Left lung (tissue), 10 donors: ENCODE data around the gene TNFRSF12A. TPM values are rescaled to one million over a fixed set of nuclear protein-coding genes. Genes with fewer than 3 reads are reported as not detected.
A peak's percentile ranks its signal among the peaks of the same experiment; 100 is the strongest.

Experiments
- ATAC-seq: fragments of 200-7000 bp; cut with Tn5 transposase; one replicate; pipeline ENCODE4 v1.9.1; 2020; ENCODE audit warnings: moderate library complexity
- DNase-seq, 4 donors: peaks; one replicate each; pipeline ENCODE4 v3.0.0-alpha.2; 2013 to 2020
- H3K27ac ChIP-seq, 2 donors: fragments of 200-600 bp; sonication (generic) in 1 of 2; one replicate each; pipeline versions ENCODE4 v1.5.0 to v1.8.0; 2020 to 2021
- H3K27me3 ChIP-seq, 2 donors: fragments of 200-600 bp; sonication (generic) in 1 of 2; one replicate each; pipeline versions ENCODE4 v1.5.0 to v1.8.0; 2020 to 2021
- H3K36me3 ChIP-seq, 2 donors: fragments of 200-600 bp; sonication (generic) in 1 of 2; one replicate each; pipeline versions ENCODE4 v1.5.0 to v1.8.0; 2020 to 2021
- H3K4me1 ChIP-seq, 2 donors: fragments of 200-600 bp; one replicate each; pipeline ENCODE4 v1.8.0; 2021
- H3K4me3 ChIP-seq, 2 donors: fragments of 200-600 bp; sonication (generic) in 1 of 2; one replicate each; pipeline versions ENCODE4 v1.5.0 to v1.8.0; 2020 to 2021; ENCODE audit warnings: mild to moderate bottlenecking in 1 of 2
- H3K9me3 ChIP-seq, 2 donors: fragments of 200-600 bp; sonication (generic) in 1 of 2; one replicate each; pipeline versions ENCODE4 v1.5.0 to v1.8.0; 2020 to 2021
- intact Hi-C, 2 donors: fragments of 100-400 bp; cut with DNase I; formaldehyde crosslinking; loops; one replicate each; pipeline versions ENCODE4 v1.11.2 to v1.14.2; 2022
- polyA plus RNA-seq, 6 donors: library from polyadenylated mRNA; unstranded; fragments of 120-200 nt; gene quantifications; one replicate each; pipeline ENCODE4 v1.2.1, GENCODE V29; 2013; ENCODE audit not compliant: insufficient read length in 6 of 6
- total RNA-seq, 2 donors: library from RNA; stranded (reverse); fragmentation: NEBNext Ultra II Directional; extraction: Animal tissue kit (Norgen Biotek cat#: 25700); gene quantifications; one replicate each; pipeline ENCODE4 v1.2.1, GENCODE V29; 2021
- TF ChIP-seq, protein P1 (sequence below), 2 donors: fragments of 200-600 bp; sonication (generic) in 1 of 2; IDR thresholded peaks; one replicate each; pipeline versions ENCODE4 v1.5.0 to v1.8.0; 2021; ENCODE audit warnings: antibody characterized with exemption in 2 of 2
- donor health status: DM: no; HTN: yes; CAD: no.
- donor health status: DM: no; HTN: no; CAD: no.

Gene TNFRSF12A
- total and polyA plus RNA-seq, 8 donors = 2.6 to 126 (median 4.8) TPM

DNA sequence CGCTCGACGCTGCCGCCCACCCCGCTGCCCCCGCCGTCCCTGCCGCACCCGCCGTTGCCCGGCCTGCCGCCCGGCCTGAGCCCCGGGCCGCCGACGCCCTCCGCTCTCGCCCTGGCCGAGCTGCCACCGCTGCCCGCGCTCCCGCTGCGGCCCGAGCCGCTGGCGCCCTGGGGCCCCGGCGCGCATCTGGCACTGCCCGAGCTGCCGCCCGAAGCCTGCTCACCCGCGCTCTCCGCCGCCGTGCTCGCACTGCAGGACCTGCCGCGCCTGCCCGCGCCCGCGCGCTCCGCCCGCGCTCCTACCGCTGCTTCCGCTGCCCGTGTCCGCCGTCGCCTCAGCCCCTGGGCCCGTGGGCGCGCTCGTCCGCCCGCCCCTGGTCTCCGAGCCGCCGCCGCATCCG is 15.8 kb upstream of the TNFRSF12A start:
- H3K4me1 ChIP-seq = peaks cover 7 to 48% of the 10 kb centered on the region in 2 donors
- TF ChIP-seq, protein P1, sequence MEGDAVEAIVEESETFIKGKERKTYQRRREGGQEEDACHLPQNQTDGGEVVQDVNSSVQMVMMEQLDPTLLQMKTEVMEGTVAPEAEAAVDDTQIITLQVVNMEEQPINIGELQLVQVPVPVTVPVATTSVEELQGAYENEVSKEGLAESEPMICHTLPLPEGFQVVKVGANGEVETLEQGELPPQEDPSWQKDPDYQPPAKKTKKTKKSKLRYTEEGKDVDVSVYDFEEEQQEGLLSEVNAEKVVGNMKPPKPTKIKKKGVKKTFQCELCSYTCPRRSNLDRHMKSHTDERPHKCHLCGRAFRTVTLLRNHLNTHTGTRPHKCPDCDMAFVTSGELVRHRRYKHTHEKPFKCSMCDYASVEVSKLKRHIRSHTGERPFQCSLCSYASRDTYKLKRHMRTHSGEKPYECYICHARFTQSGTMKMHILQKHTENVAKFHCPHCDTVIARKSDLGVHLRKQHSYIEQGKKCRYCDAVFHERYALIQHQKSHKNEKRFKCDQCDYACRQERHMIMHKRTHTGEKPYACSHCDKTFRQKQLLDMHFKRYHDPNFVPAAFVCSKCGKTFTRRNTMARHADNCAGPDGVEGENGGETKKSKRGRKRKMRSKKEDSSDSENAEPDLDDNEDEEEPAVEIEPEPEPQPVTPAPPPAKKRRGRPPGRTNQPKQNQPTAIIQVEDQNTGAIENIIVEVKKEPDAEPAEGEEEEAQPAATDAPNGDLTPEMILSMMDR (IDR thresholded peaks at IDR 0.05) = no peak
- no peak overlapping the region for H3K27ac ChIP-seq
- DNase-seq (peak in 1 of 4 donors; percentile 85), ATAC-seq (no peak)
- H3K36me3 ChIP-seq = no peaks in the 10 kb centered on the region
- H3K9me3 ChIP-seq = no peaks in the 10 kb centered on the region
- intact Hi-C loops = no loop called here
- H3K4me3 ChIP-seq = peak overlapping the region in 1 of 2 donors; percentile 47
- H3K27me3 ChIP-seq = peaks cover 6 to 55% of the 10 kb centered on the region in 2 donors

DNA sequence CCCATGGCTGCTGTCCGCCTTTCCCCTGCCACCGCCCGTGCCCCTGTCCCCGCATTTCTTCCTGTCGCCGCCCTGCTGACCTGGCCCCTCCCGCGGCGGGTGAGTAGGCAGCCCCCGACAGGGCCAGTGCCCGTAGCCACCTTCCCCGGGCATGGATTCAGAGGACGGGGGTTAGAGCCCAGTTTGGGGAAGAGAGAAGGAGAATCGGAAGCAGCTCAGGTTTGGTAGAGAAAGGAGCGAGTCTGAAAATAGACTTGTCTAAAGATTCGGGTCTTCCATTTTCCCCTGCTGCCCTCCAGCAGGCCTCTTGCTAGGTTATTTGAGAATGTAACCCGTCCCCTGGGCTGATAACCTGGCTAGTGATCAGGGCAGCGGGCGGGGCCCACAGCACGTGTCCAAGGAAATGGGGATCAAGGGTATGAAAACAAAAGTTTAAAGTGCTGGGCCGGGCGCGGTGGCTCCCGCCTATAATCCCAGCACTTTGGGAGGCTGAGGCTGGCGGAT is 15.3 kb upstream of the TNFRSF12A start:
- TF ChIP-seq, protein P1 (IDR thresholded peaks at IDR 0.05) = no peak
- peak; percentile 23 for ATAC-seq
- Histone ChIP-seq H3K4me1 (peaks cover 7 to 54% of the 10 kb centered on the region in 2 donors), H3K9me3 (no peaks in the 10 kb centered on the region), H3K4me3 (peak overlapping the region; percentile 17 to 47), H3K27ac (peak overlapping the region; percentile 5 to 89), H3K36me3 (no peaks in the 10 kb centered on the region), H3K27me3 (peaks cover 6 to 60% of the 10 kb centered on the region in 2 donors)
- peak in 2 of 4 donors; percentile 67 to 90 for DNase-seq
- intact Hi-C loops = no loop called here

DNA sequence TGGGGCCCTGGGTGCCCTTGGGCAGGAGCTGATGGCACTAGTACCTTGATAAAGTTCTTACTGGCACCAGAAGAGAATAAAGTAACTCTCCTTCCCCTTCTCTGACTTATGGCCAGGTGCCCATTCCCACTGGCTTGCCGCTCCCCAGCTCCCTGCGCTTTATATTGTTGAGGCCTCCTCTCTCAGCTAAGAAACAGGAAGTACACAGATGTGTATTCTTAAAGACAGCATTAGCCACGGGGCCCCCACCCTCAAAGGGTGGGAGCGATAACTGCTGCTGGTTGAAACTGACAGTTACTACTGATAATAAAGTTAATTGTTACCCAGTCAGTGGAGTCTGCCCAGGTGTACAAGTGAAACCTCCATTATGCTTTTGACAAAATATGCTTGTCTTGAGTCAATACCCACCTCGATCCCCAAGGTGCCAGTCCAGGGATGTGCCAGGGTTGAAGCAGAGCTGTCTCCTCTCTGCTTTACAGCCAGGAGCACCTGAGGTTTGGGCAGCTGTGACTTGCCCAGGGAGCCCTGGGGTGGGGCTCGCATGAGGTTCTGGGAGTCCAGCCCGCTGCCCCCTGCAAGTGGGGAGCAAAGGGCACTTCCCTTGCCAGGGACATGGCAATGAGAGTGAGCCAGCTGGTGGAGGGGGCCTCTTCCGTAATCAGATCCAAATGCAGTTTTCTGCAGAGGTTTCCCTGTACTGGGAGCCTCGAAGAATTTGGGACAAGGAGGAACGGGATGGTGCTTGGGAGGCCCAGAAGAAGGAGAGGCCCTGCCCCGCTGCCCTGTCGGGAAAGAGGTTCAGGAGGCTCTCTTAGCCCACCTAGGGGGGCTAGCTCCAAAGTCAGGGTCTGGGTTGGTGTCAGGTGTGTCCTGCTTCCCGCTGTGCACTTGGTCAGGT is 12.9 kb upstream of the TNFRSF12A start:
- TF ChIP-seq, protein P1 (IDR thresholded peaks at IDR 0.05) = no peak
- Histone ChIP-seq H3K4me3 (peak overlapping the region in 1 of 2 donors; percentile 26), H3K27me3 (peaks cover 12 to 74% of the 10 kb centered on the region in 2 donors), H3K4me1 (peaks cover 7 to 60% of the 10 kb centered on the region in 2 donors), H3K27ac (peak overlapping the region in 1 of 2 donors; percentile 89), H3K36me3 (no peaks in the 10 kb centered on the region), H3K9me3 (no peaks in the 10 kb centered on the region)
- ATAC-seq = no peak
- DNase-seq = no peak
- intact Hi-C loops = no loop called here

DNA sequence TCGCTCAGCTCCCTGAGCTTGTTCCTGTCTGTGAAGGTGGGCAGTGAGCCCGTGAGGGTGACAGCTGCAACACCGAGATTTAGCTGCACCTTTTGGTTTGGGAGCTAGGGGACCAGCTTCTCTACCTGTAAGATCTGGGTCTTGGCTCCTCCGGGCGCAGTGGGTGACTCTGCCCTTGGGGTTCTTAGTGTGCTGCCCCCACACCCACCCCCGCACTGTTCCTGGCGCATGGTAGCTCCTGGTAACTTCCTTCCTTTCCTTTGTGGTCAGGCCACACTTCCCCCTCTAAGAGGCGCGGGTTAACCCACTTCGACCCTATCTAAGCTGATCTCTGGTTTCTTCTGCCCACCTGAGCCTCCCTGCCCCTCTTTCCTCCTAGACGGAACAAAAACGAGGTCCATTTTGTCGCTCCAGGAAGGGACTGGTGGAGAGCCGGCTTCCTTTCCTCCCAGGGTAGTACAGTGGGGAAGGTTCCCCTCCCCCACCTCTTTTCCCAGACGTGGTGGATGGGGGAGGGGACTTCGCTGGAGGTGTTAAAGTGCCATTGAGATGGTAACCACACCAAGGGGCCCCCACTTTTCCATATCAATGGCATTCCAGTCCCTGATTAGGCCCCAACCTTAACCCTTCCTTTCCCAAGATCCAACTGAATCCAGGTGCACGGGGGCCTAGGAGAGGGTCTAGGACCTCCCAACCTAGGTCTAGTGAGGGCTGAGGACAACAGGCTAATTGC is 12.0 kb upstream of the TNFRSF12A start:
- Histone ChIP-seq H3K27me3 (peaks cover 14 to 82% of the 10 kb centered on the region in 2 donors), H3K4me1 (peaks cover 7 to 66% of the 10 kb centered on the region in 2 donors), H3K36me3 (no peaks in the 10 kb centered on the region)

More for the DNA sequence above, 12.0 kb upstream of the TNFRSF12A start:
- peak overlapping the region in 1 of 2 donors; percentile 89 for H3K27ac ChIP-seq
- no peaks in the 10 kb centered on the region for H3K9me3 ChIP-seq
- ATAC-seq (no peak), DNase-seq (peak in 1 of 4 donors; percentile 74)
- intact Hi-C loops = no loop called here
- TF ChIP-seq, protein P1 (IDR thresholded peaks at IDR 0.05) = no peak
- H3K4me3 ChIP-seq = peak overlapping the region in 1 of 2 donors; percentile 26
